Measurements from ENCODE around the gene CTNNA3.

The CTNNA3 gene

DNA sequence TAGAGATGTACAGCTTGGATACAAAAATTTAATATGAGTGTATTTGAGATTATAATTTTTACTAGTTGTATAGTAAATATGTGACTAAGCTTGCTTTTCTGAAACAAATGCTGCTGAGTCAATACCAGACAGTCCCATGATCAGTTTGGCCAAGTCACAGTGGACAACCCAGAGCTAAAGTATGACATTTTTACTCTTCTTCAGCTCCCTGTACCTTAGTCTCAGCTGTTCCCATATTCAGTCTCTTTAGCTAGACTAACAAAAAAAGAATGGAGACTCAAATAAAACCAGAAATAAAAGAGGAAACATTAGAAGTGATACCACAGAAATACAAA lies 189.3 kb downstream of the CTNNA3 start:
- TF ChIP-seq, protein P1, sequence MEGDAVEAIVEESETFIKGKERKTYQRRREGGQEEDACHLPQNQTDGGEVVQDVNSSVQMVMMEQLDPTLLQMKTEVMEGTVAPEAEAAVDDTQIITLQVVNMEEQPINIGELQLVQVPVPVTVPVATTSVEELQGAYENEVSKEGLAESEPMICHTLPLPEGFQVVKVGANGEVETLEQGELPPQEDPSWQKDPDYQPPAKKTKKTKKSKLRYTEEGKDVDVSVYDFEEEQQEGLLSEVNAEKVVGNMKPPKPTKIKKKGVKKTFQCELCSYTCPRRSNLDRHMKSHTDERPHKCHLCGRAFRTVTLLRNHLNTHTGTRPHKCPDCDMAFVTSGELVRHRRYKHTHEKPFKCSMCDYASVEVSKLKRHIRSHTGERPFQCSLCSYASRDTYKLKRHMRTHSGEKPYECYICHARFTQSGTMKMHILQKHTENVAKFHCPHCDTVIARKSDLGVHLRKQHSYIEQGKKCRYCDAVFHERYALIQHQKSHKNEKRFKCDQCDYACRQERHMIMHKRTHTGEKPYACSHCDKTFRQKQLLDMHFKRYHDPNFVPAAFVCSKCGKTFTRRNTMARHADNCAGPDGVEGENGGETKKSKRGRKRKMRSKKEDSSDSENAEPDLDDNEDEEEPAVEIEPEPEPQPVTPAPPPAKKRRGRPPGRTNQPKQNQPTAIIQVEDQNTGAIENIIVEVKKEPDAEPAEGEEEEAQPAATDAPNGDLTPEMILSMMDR (IDR thresholded peaks at IDR 0.05), result no peak

DNA sequence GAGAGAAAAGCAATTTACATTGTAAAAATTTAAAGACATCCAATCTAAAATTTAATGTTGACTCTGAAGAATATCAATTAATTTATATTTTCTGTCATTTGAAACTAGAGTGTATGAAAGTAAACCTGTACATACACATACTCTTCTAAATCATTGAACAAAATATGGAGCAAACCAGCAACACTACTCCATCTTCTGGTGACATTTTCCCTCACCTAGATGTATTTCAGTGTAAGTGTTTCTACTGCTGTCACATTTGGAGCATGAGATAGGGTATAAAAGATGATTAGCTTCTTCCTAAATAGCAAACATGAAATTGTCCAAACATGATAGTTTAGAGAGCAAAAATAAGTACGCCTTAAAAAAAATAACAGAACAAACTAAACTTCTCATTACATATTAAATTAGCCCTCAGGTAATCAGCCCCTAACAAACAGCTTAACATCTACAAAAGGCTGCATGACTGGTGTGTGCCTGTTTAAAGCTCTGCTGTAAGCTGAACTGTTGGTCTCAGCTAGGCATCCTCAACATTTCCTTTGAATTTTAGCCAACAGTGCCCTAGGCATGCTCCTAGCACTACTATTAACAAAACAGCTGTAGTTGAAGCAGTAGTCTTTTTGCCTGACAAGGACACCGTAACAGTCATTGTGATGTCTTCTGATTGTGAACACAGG lies 189.8 kb downstream of the CTNNA3 start:
- TF ChIP-seq, protein P1 (IDR thresholded peaks at IDR 0.05), result peak; percentile 38; the same call in 1 of the 2 replicates

DNA sequence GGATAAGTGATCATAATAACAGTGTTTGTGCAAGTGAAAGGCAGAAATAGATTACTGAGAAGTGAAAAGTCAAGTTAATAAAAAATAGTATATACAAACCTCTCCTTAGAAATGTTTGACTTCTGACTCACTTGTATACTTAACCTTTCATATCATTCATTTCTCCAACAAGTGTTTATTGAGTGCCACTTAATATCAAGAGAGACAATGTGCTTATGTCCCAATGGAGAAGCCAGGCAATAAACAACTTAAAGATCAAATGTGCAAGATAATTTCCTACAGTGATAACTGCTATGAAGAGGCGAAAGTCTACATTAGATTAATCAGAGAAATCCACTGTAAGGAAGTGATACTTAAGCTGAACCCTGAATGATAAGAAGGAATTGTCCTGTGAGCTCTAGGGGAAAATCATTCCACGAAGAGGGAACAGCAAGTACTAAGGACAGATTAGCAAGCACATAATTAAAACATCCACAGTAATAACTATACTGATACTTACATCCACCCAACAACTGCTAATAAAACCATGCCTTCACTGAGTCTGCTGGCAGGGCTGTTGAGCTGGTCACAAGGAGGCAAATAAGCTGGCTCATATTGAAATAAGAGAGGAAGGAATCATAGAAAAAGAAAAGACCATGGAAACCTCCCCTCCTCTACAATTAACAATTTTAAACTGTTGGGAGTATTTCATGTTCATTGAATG lies 203.5 kb downstream of the CTNNA3 start:
- TF ChIP-seq, protein P1 (IDR thresholded peaks at IDR 0.05), result no peak

DNA sequence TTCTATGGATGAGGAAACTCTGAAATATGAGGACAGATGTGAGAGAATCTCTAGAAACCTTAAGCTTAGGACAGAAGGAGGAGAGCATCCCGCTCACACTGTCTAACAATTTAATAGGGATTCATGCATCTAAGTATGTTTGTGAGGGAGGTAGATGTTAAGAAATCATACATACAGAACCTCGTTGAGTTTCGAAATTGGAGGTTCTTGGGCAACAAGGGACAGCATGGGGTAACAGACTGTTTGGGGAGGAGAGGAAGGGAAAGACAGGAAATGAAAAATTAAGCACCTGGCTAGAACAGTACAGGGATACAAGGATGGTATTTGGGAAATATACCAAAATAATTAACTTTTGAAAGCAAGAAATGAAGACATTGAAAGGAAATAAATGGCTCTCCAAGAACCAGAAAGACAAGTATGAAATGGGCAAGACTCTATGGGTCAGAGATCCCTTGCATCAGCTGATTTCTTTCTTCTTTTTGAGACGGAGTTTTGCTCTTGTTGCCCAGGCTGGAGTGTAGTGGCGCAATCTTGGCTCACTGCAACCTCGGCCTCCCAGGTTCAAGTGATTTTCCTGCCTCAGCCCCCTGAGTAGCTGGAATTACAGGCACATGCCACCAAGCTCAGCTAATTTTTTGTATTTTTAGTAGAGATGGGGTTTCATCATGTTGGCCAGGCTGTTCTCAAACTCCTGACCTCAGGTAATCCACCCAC lies 207.9 kb downstream of the CTNNA3 start:
- TF ChIP-seq, protein P1 (IDR thresholded peaks at IDR 0.05), result no peak

DNA sequence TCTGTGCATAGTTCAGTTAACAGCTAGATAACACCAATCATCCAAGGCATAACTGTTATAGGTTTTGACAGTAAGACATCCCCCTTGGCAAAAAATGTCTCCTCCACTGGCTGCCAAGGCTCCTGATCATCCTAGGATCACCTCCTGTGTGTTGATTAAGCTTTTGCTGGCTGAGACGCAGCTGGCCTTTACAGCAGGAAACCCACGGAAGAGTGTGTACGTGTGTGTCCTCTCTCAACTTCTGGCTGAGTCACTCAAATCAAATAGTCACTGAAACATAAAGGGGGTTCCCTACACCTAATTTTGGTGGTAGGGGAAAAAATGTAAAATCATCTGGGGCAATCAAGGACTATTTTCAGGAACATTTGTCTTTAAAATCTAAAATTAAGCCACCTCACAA lies 208.8 kb downstream of the CTNNA3 start:
- TF ChIP-seq, protein P1 (IDR thresholded peaks at IDR 0.05), result no peak

DNA sequence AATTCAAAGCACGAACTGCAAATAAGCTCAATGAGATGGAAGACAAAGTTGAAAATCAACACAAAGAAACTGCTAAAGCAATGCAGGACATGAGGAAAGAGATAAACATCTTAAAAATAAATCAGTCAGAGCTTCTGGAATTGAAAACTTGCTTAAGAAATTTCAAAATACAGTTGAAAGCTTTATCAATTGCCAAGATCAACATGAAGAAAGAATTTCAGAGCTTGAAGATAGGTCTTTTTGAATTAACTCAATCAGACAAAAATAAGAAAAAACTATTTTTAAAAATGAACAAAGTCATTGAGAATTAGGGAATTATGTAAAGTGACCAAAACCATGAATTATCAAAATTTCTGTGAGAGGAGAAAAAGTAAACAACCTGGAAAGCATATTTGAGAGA lies 218.1 kb downstream of the CTNNA3 start:
- TF ChIP-seq, protein P1 (IDR thresholded peaks at IDR 0.05), result no peak

DNA sequence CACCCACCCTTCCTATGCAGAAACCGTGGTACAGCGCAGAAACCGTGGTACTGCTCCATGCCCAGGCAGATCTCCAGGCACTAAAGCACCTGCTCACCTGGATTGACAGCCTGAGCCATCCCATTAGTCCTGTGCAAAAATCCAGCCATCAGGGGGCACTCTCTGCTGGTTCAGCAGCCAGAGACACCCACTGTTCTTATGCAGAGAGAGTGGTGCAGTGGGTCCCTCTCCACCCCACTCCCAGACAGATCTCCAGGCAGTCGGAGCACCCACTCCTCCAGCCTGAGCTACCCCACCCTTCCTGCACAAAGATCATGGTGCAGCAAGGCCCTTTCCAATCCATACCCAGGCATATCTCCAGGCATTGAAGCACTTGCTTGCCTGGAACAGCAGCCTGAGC lies 219.8 kb downstream of the CTNNA3 start:
- TF ChIP-seq, protein P1 (IDR thresholded peaks at IDR 0.05), result no peak

All from LNCAP (cell line).